ENCODE measurements around the gene UBE2L5. TPM values are rescaled to one million over a fixed set of nuclear protein-coding genes. Genes with fewer than 3 reads are reported as not detected.
A peak's percentile ranks its signal among the peaks of the same experiment; 100 is the strongest.

Gene UBE2L5
- total RNA-seq, 6 experiments from 2014 or later, result not detected

- DNase-seq (no peak), ATAC-seq (no peak)
- Histone ChIP-seq H3K27me3 (no peaks in the 10 kb centered on the region), H3K4me1 (peaks cover 0 to 3% (median 1%) of the 10 kb centered on the region in 4 donors), H3K27ac (no peak overlapping the region), H3K36me3 (no peaks in the 10 kb centered on the region), H3K4me3 (no peak overlapping the region), H3K9me3 (no peaks in the 10 kb centered on the region)
- WGBS (ENCODE audit: insufficient coverage, low coverage, low lambda C conversion rate, missing lambda C conversion rate), result 59% methylated on average over 2 of the region's 2 CpGs
- TF ChIP-seq CTCF (IDR thresholded peaks at IDR 0.05) (no peak), POLR2A (IDR thresholded peaks at IDR 0.05) (no peak)
- intact Hi-C loops (cut with DNase I), result no loop called here
Observed at GRCh38 chr13:30377312-30377685, 45.0 kb upstream of the UBE2L5 start.

DNA sequence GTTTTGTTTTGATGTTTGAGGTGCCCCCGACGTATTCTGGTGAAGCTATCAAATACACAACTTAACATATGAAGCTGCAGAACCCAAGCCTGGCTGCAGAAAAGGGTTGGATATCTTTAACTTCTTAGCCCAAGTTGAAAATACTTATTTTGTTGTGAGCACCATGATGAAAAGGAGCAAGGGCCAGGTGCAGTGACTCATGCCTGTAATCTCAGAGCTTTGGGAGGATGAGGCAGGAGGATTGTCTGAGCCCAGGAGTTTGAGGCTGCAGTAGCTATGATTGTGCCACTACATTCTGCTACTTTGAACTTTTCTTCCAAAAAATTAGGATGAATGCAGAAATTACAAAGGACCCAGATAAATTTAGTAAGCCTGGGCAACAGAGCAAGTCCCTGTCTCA lies 44.1 kb upstream of the UBE2L5 start:
- ATAC-seq (no peak), DNase-seq (no peak)
- intact Hi-C loops (cut with DNase I), result no loop called here
- H3K36me3 ChIP-seq, result no peaks in the 10 kb centered on the region
- no peaks in the 10 kb centered on the region for H3K9me3 ChIP-seq
- H3K27me3 ChIP-seq, result no peaks in the 10 kb centered on the region
- no peak overlapping the region for H3K4me3 ChIP-seq
- TF ChIP-seq POLR2A (IDR thresholded peaks at IDR 0.05) (no peak), CTCF (IDR thresholded peaks at IDR 0.05) (no peak)
- no peak overlapping the region for H3K27ac ChIP-seq
- WGBS (ENCODE audit: insufficient coverage, low coverage, low lambda C conversion rate, missing lambda C conversion rate), result 100% methylated on average over 2 of the region's 2 CpGs
- peaks cover 0 to 6% (median 0%) of the 10 kb centered on the region in 4 donors for H3K4me1 ChIP-seq

DNA sequence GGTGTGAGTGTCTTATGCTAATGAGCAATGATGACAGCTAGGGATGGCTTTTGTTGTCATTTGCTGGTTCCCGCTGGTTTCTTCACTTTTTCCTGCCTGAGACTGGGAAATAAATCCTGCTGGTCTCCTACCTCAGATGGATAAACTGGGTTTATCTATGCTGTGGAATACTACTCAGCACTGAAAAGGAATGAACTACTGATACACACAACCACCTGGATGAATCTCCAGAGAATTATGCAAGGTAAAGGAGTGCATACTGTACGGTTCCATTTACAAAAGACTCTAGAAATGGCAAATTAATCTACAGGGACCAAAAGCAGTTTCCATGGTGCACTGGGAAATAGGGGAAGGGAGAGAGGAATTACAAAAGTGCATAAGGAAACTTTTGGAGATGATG lies 41.2 kb upstream of the UBE2L5 start:
- intact Hi-C loops (cut with DNase I), result no loop called here

DNA sequence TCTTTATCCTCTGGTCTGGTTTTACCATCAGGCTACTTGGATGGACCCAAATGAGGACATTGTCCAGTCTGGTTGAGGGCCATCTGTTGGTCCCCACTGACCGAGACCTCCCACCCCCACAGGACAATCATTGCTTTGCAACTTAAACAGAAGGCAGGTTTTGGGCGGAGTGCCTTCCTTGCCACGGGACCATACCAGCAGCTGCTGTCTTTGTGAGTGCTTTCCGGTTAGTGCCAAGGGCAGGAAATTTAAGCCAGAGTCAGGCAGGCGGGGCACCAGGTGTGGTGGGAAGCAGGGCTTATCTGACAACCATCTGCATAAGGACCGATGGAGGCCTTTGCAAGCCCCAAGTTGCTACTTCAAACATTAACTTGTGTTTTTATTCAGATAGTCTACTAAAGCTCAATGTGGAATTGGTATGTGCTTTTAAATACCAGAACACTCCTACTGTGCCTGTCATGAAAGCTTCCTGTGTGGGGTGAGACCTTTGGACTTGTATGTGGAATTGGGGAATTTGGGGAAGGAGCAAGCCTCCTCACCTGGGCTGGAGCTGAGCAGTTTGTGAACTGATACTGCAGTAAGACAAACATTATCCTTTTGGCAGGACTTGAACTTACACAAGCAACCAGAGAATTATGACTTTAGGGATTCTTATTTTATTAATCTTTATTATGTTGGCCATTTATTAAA lies 39.3 kb upstream of the UBE2L5 start:
- Histone ChIP-seq H3K9me3 (no peaks in the 10 kb centered on the region), H3K4me1 (peaks cover 0 to 7% (median 0%) of the 10 kb centered on the region in 4 donors), H3K27ac (no peak overlapping the region), H3K4me3 (no peak overlapping the region), H3K36me3 (no peaks in the 10 kb centered on the region), H3K27me3 (no peaks in the 10 kb centered on the region)
- TF ChIP-seq POLR2A (IDR thresholded peaks at IDR 0.05) (no peak), CTCF (IDR thresholded peaks at IDR 0.05) (no peak)
- ATAC-seq (peak; percentile 65 to 85 (median 73)), DNase-seq (no peak)
- intact Hi-C loops (cut with DNase I), result no loop called here
- WGBS (ENCODE audit: insufficient coverage, low coverage, low lambda C conversion rate, missing lambda C conversion rate), result 50% methylated on average over 2 of the region's 6 CpGs

More for the DNA sequence above, 41.2 kb upstream of the UBE2L5 start:
- WGBS (ENCODE audit: insufficient coverage, low coverage, low lambda C conversion rate, missing lambda C conversion rate), result 84% methylated on average over 2 of the region's 2 CpGs
- Histone ChIP-seq H3K9me3 (no peaks in the 10 kb centered on the region), H3K27ac (no peak overlapping the region), H3K27me3 (no peaks in the 10 kb centered on the region), H3K36me3 (no peaks in the 10 kb centered on the region), H3K4me1 (peaks cover 0 to 7% (median 0%) of the 10 kb centered on the region in 4 donors), H3K4me3 (no peak overlapping the region)
- no peak for ATAC-seq
- TF ChIP-seq CTCF (IDR thresholded peaks at IDR 0.05) (no peak), POLR2A (IDR thresholded peaks at IDR 0.05) (no peak)
- no peak for DNase-seq
